Measurements from ENCODE around the gene ZAP70. TPM values are rescaled to one million over a fixed set of nuclear protein-coding genes. Genes with fewer than 3 reads are reported as not detected.

The ZAP70 gene
- polyA plus RNA-seq, 1 donor (not counting 4 experiments of a cell fraction or from before 2014, with no cell fraction given): 1.6 TPM

DNA sequence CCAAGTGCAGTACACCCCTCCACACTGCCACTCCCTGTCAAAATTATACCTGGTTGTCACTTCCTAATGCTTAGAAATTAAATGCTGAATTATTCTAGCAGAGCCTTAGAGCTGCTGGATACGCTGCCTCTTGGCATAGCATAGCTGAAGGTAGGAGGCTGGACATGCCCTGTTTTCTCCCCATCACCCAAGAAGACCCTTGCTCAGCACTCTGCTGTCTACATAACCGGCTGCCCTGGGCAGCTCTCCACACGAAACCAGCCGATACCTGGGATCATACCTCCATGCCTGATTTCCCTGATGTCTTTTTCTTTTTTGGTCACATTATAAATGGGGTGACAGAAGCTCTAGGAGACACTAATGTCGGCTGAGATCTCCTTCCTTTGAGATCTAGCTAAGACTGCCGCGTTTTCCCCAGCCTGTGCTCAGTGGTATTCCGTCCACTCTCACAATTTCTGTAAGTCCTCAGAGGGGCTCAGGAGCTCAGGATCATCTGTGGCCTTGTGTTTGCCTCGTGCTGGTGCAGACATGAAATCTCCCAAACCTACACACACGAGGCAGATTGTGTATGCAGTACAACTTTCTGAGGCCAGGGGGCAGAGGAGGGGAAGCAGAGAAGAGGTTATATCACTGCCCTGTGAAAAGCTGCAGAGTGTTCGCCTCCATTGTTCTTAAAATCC, 13.5 kb upstream of the ZAP70 start:
- Histone ChIP-seq H3K4me3 (ENCODE audit: control insufficient read depth in 2 of 3, extremely low read depth in 1 of 3, insufficient read depth in 2 of 3, low read depth in 1 of 3, low read length in 3 of 3) (no peak overlapping the region), H3K27ac (ENCODE audit: control insufficient read depth, insufficient read depth, low read length) (no peak overlapping the region), H3K9me3 (ENCODE audit: control insufficient read depth, low read depth, low read length) (no peaks in the 10 kb centered on the region), H4K20me1 (ENCODE audit: control insufficient read depth, extremely low read depth, insufficient read depth, low read length) (no peaks in the 10 kb centered on the region), H3K4me2 (ENCODE audit: control insufficient read depth, extremely low read depth, insufficient read depth, low read depth, low read length) (no peak overlapping the region), H3K79me2 (ENCODE audit: control insufficient read depth, insufficient read depth, low read length) (no peaks in the 10 kb centered on the region), H2AFZ (ENCODE audit: control insufficient read depth, low read length) (peak overlapping the region; percentile 45), H3K27me3 (ENCODE audit: control insufficient read depth, extremely low read depth, insufficient read depth, low read length) (no peaks in the 10 kb centered on the region), H3K4me1 (ENCODE audit: control insufficient read depth, extremely low read depth, insufficient read depth, low read length) (no peaks in the 10 kb centered on the region), H3K9ac (ENCODE audit: control insufficient read depth, extremely low read depth, insufficient read depth, low read length) (no peak overlapping the region), H3K9me1 (ENCODE audit: control insufficient read depth, extremely low read depth, insufficient read depth, low read length) (no peaks in the 10 kb centered on the region), H3K36me3 (ENCODE audit: control insufficient read depth in 2 of 2, extremely low read depth in 1 of 2, insufficient read depth in 2 of 2, low read length in 2 of 2) (no peaks in the 10 kb centered on the region)
- DNase-seq (ENCODE audit: low read depth, low spot score): no peak
- TF ChIP-seq EZH2 (IDR thresholded peaks at IDR 0.05; ENCODE audit: low read length): no peak
- TF ChIP-seq, protein P1, sequence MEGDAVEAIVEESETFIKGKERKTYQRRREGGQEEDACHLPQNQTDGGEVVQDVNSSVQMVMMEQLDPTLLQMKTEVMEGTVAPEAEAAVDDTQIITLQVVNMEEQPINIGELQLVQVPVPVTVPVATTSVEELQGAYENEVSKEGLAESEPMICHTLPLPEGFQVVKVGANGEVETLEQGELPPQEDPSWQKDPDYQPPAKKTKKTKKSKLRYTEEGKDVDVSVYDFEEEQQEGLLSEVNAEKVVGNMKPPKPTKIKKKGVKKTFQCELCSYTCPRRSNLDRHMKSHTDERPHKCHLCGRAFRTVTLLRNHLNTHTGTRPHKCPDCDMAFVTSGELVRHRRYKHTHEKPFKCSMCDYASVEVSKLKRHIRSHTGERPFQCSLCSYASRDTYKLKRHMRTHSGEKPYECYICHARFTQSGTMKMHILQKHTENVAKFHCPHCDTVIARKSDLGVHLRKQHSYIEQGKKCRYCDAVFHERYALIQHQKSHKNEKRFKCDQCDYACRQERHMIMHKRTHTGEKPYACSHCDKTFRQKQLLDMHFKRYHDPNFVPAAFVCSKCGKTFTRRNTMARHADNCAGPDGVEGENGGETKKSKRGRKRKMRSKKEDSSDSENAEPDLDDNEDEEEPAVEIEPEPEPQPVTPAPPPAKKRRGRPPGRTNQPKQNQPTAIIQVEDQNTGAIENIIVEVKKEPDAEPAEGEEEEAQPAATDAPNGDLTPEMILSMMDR (optimal IDR thresholded peaks at IDR 0.05 in 1 of 3, IDR thresholded peaks at IDR 0.05 in 1 of 3, conservative IDR thresholded peaks at IDR 0.05 in 1 of 3; ENCODE audit: extremely low read depth in 1 of 3, insufficient read depth in 2 of 3, low read length in 3 of 3): peak; percentile 77 to 86 (median 78)
- peak; percentile 44 for FAIRE-seq
- dilution Hi-C loops (cut with MboI; ENCODE audit: extremely low pct_ligation_motif_present, low sequenced_read_pairs): no loop called here

DNA sequence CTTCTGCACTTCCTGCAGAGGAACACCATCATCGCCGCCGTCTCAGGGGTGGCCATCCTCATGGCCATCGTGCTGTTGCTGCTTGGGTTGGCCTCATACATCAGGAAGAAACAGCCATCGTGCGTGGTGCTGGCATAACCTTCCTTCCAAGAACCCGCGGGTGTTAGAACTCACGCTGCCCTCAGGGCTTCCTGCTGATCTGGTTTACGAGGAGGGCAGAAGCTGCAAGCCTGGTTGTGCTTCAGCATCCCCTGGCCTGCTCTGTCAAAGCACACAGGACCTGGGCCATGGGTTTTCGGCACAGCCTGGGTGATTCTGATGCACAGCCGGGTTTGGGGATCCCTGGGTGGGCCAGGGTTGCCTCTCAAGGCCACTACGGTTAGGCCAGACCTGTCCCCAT, 12.2 kb upstream of the ZAP70 start:
- H3K27me3 ChIP-seq (ENCODE audit: control insufficient read depth, extremely low read depth, insufficient read depth, low read length): no peaks in the 10 kb centered on the region
- no peaks in the 10 kb centered on the region for H4K20me1 ChIP-seq (ENCODE audit: control insufficient read depth, extremely low read depth, insufficient read depth, low read length)
- no peaks in the 10 kb centered on the region for H3K9me3 ChIP-seq (ENCODE audit: control insufficient read depth, low read depth, low read length)
- no peak overlapping the region for H3K9ac ChIP-seq (ENCODE audit: control insufficient read depth, extremely low read depth, insufficient read depth, low read length)
- H3K4me3 ChIP-seq (ENCODE audit: control insufficient read depth in 2 of 3, extremely low read depth in 1 of 3, insufficient read depth in 2 of 3, low read depth in 1 of 3, low read length in 3 of 3): no peak overlapping the region
- DNase-seq (ENCODE audit: low read depth, low spot score) (no peak), FAIRE-seq (no peak)
- no peak for TF ChIP-seq EZH2 (IDR thresholded peaks at IDR 0.05; ENCODE audit: low read length)
- TF ChIP-seq, protein P1 (optimal IDR thresholded peaks at IDR 0.05 in 1 of 3, IDR thresholded peaks at IDR 0.05 in 1 of 3, conservative IDR thresholded peaks at IDR 0.05 in 1 of 3; ENCODE audit: extremely low read depth in 1 of 3, insufficient read depth in 2 of 3, low read length in 3 of 3): no peak
- no peaks in the 10 kb centered on the region for H3K9me1 ChIP-seq (ENCODE audit: control insufficient read depth, extremely low read depth, insufficient read depth, low read length)
- no peak overlapping the region for H3K27ac ChIP-seq (ENCODE audit: control insufficient read depth, insufficient read depth, low read length)
- dilution Hi-C loops (cut with MboI; ENCODE audit: extremely low pct_ligation_motif_present, low sequenced_read_pairs): no loop called here
- no peak overlapping the region for H3K4me2 ChIP-seq (ENCODE audit: control insufficient read depth, extremely low read depth, insufficient read depth, low read depth, low read length)
- no peaks in the 10 kb centered on the region for H3K36me3 ChIP-seq (ENCODE audit: control insufficient read depth in 2 of 2, extremely low read depth in 1 of 2, insufficient read depth in 2 of 2, low read length in 2 of 2)
- no peak overlapping the region for H2AFZ ChIP-seq (ENCODE audit: control insufficient read depth, low read length)
- H3K79me2 ChIP-seq (ENCODE audit: control insufficient read depth, insufficient read depth, low read length): no peaks in the 10 kb centered on the region
- H3K4me1 ChIP-seq (ENCODE audit: control insufficient read depth, extremely low read depth, insufficient read depth, low read length): no peaks in the 10 kb centered on the region

Measured in keratinocyte (primary cell).